GM19467 (cell line): ENCODE measurements around the gene ZC3H8.

Source experiments
- ATAC-seq: cut with Tn5 transposase; IDR thresholded peaks from one replicate; pipeline ENCODE4 v1.9.1; 2021; ENCODE audit warnings: mild to moderate bottlenecking, moderate library complexity; ENCODE audit not compliant: unreplicated experiment

Gene ZC3H8

GRCh38 chr2:112166806-112167499 lies 87.9 kb downstream of the ZC3H8 start:
- ATAC-seq: no peak

GRCh38 chr2:112165296-112165695 lies 89.5 kb downstream of the ZC3H8 start:
- no peak for ATAC-seq

GRCh38 chr2:112164876-112165275 lies 90.0 kb downstream of the ZC3H8 start:
- ATAC-seq: no peak

- ATAC-seq: no peak
Observed at GRCh38 chr2:112163541-112163981, 91.3 kb downstream of the ZC3H8 start.

- no peak for ATAC-seq
Observed at GRCh38 chr2:112162956-112163355, 91.9 kb downstream of the ZC3H8 start.

GRCh38 chr2:112162341-112162740 lies 92.5 kb downstream of the ZC3H8 start:
- no peak for ATAC-seq
